Ramos (cell line): ENCODE measurements around the gene JPH2.
"Not testable (repeated sequence)": the region's sequence is repeated elsewhere in the genome, so short reads cannot be mapped to it uniquely, and the experiment has no call there.

Source experiments
- in situ Hi-C: fragments of 300-500 bp; cut with MboI; formaldehyde crosslinking; loops from one replicate; pipeline ENCODE4 v1.14.3; 2022; ENCODE audit warnings: low sequenced_read_pairs; ENCODE audit not compliant: unreplicated experiment

Gene JPH2

GRCh38 chr20:44191640-44192039, 4.7 kb upstream of the JPH2 start:
- in situ Hi-C loops, result not testable (repeated sequence)

- in situ Hi-C loops, result not testable (repeated sequence)
Observed at GRCh38 chr20:44190197-44190852, 3.3 kb upstream of the JPH2 start.

GRCh38 chr20:44188752-44189151, 1.8 kb upstream of the JPH2 start:
- in situ Hi-C loops, result no loop called here

GRCh38 chr20:44187772-44188709, 1.1 kb upstream of the JPH2 start:
- in situ Hi-C loops, result no loop called here

- in situ Hi-C loops, result no loop called here
Observed at GRCh38 chr20:44186674-44187053, 324 bp downstream of the JPH2 start.

GRCh38 chr20:44186201-44186600, 787 bp downstream of the JPH2 start:
- in situ Hi-C loops, result no loop called here

GRCh38 chr20:44185574-44185973, 1.4 kb downstream of the JPH2 start:
- in situ Hi-C loops, result no loop called here

GRCh38 chr20:44183282-44183681, 3.7 kb downstream of the JPH2 start:
- in situ Hi-C loops, result no loop called here

GRCh38 chr20:44182863-44183262, 4.1 kb downstream of the JPH2 start:
- in situ Hi-C loops, result no loop called here

GRCh38 chr20:44182135-44182765, 4.7 kb downstream of the JPH2 start:
- in situ Hi-C loops, result no loop called here

GRCh38 chr20:44181611-44182010, 5.4 kb downstream of the JPH2 start:
- in situ Hi-C loops, result no loop called here

GRCh38 chr20:44180814-44181213, 6.2 kb downstream of the JPH2 start:
- in situ Hi-C loops, result no loop called here

- in situ Hi-C loops, result no loop called here
Observed at GRCh38 chr20:44176833-44177534, 10.0 kb downstream of the JPH2 start.

- in situ Hi-C loops, result no loop called here
Observed at GRCh38 chr20:44174996-44175765, 11.8 kb downstream of the JPH2 start.

- in situ Hi-C loops, result no loop called here
Observed at GRCh38 chr20:44173846-44174245, 13.1 kb downstream of the JPH2 start.

GRCh38 chr20:44173116-44173515, 13.9 kb downstream of the JPH2 start:
- in situ Hi-C loops, result no loop called here

- in situ Hi-C loops, result no loop called here
Observed at GRCh38 chr20:44172572-44172950, 14.4 kb downstream of the JPH2 start.

GRCh38 chr20:44171775-44172571, 15.0 kb downstream of the JPH2 start:
- in situ Hi-C loops, result no loop called here

- in situ Hi-C loops, result no loop called here
Observed at GRCh38 chr20:44170816-44171410, 16.1 kb downstream of the JPH2 start.
